ENCODE measurements around the gene NRXN3.

- TF ChIP-seq CTCF (tag by site-specific recombination; IDR thresholded peaks at IDR 0.05) (no peak), ZNF785 (tag by site-specific recombination; IDR thresholded peaks at IDR 0.05) (no peak), ZNF580 (tag by site-specific recombination; IDR thresholded peaks at IDR 0.05) (no peak), ZSCAN30 (tag by site-specific recombination; IDR thresholded peaks at IDR 0.05) (no peak), ZNF311 (tag by site-specific recombination; IDR thresholded peaks at IDR 0.05; ENCODE audit: borderline replicate concordance) (no peak), ZNF202 (tag by site-specific recombination; IDR thresholded peaks at IDR 0.05; ENCODE audit: borderline replicate concordance) (no peak), TSHZ1 (tag by site-specific recombination; IDR thresholded peaks at IDR 0.05; ENCODE audit: borderline replicate concordance) (no peak), ZNF157 (tag by site-specific recombination; IDR thresholded peaks at IDR 0.05) (no peak), ZNF830 (tag by site-specific recombination; IDR thresholded peaks at IDR 0.05; ENCODE audit: low read depth) (no peak), ZNF121 (tag by site-specific recombination; IDR thresholded peaks at IDR 0.05) (no peak), REPIN1 (tag by site-specific recombination; IDR thresholded peaks at IDR 0.05; ENCODE audit: low read depth) (no peak), ATF2 (tag by site-specific recombination; IDR thresholded peaks at IDR 0.05; ENCODE audit: low read depth) (no peak)
Measured at GRCh38 chr14:79091381-79091963, 921.3 kb downstream of the NRXN3 start.
